Right renal cortex interstitium (tissue), 3 donors: Measurements from ENCODE around the gene PLPPR5. TPM values are rescaled to one million over a fixed set of nuclear protein-coding genes. Genes with fewer than 3 reads are reported as not detected.

Experiments
- DNase-seq, 3 donors: peaks; one replicate each; pipeline ENCODE4 v3.0.0-alpha.2; 2013; ENCODE audit warnings: low read depth in 3 of 3, low spot score in 2 of 3
- polyA plus RNA-seq, 3 donors: library from polyadenylated mRNA; unstranded; fragments of 120-200 nt; gene quantifications; one replicate each; pipeline ENCODE4 v1.2.1, GENCODE V29; 2013; ENCODE audit not compliant: insufficient read length in 3 of 3

The PLPPR5 gene
- polyA plus RNA-seq, 3 donors = 1.6 to 2.0 (median 1.9) TPM

DNA sequence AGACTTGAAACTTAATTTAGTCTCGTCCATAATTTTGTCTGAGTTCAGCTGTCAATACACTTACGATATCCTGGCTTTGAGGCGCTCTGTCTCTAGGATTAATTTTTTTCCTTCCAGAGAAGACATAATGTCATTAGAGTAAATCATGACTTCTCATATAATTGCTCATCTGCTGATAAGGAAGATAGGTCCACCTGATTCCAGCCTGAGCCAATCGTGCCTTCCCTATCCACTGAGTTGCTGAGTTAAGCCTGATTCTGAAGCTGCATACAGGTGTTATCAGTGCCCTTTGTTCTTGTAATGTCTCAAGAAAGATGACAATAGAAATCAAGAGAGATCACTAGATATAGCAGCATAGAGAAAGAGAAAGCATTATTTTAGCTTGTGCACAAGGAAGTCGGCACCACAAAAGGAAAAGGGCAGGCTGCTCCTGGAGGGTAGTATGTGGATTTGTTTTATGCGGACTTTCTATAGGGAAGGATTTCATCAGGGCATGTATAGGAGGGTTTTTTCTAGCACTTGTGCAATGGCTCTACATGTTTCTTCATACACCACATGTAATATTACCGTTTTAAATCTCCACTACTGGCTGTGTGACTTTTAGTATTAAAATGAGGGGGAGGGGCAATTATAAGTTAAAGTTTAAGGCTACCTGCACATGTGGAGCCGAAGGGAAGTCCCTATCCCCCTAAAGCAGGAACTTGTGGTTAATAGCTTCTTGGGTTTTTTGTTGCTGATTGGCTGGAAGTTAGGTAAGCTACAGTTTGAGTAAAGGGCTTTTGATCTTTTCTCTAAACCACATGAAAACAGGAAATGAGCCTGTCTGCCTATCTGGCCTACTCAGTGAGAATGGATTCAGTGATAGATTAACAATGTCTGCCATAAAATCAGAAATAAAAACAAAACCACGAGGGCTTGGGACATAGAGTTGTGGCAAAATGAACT lies 133.4 kb downstream of the PLPPR5 start:
- DNase-seq = no peak

DNA sequence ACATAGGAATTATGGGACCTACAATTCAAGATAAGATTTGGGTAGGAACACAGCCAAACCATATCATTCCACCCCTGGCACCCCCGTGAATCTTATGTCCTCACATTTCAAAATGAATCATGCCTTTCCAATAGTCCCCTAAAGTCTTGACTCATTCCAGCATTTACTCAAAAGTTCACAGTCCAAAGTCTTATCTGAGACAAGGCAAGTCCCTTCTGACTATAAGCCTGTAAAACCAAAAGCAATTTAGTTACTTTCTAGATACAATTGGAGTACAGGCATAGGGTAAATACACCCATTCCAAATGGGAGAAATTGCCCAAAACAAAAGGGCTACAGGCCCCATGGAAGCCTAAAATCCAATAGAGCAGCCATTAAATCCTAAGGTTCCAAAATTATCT lies 138.9 kb downstream of the PLPPR5 start:
- DNase-seq = no peak

DNA sequence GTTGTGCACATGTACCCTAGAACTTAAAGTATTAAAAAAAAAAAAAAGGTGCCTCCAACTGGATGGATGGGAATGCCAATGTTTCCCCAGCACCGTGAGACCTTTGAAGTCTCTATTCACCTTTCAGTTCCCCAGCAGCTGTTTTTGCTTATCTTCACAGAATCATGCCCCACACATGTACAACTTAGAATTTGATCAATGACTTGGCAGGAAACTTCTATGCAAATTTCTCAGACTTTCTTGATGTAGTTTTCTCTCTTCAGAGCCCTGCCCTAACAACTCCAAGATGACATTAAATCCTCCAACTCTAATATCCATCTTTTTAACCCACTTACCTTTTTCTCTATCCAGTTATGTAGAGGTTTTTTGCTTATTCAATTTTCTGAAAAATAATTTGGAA lies 144.3 kb downstream of the PLPPR5 start:
- DNase-seq = no peak

- no peak for DNase-seq
Observed at GRCh38 chr1:98854137-98854536, 150.5 kb downstream of the PLPPR5 start.

DNA sequence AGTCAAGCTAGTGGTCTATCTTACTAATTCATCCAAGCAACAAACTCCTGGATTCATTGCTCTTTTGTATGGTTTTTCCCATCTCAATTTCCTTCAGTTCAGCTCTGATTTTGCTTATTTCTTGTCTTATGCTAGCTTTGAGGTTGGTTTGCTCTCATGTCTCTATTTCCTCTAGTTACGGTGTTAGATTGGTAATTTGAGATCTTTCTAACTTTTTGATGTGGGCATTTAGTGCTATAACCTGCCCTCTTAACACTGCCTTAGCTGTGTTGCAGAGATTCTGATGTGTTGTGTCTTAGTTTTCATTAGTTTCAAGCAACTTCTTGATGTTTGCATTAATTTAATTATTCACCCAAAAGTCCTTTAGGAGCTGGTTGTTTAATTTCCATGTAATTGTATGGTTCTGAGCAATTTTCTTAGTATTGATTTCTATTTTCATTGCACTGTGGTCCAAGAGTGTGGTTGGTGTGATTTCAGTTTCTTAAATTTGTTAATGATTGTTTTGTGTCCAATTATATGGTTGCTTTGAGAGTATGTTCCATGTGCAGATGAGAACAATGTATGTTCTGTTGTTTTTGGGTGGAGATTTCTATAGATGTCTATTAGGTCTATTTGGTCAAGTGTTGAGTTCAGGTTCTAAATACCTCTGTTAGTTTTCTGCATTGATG lies 154.6 kb downstream of the PLPPR5 start:
- no peak for DNase-seq

DNA sequence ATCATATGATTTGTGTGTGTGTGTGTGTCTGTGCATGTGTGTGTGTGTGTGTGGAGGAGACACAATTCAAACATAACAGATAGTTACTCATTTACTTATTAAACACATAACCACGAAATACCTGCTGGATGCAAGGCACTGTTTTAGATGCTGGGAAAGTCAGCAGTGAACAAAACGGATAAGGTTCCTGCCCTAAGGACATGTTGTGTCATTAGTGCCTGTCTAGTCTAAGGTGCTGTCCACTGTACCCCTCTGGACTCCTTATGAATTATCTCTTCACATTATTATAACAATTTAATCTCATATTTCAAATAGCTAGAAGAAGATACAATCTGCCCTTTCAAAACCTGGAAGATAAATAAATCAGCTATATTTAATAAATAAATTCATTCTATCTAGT lies 162.4 kb downstream of the PLPPR5 start:
- DNase-seq = no peak
